Fibroblast of skin of left quadriceps (primary cell): ENCODE measurements around the gene DNTT.

Source experiments
- DNase-seq, 2 experiments: peaks; one replicate each; pipeline ENCODE4 v3.0.0-alpha.2; 2013; ENCODE audit warnings: low read depth in 2 of 2

DNTT gene

DNA sequence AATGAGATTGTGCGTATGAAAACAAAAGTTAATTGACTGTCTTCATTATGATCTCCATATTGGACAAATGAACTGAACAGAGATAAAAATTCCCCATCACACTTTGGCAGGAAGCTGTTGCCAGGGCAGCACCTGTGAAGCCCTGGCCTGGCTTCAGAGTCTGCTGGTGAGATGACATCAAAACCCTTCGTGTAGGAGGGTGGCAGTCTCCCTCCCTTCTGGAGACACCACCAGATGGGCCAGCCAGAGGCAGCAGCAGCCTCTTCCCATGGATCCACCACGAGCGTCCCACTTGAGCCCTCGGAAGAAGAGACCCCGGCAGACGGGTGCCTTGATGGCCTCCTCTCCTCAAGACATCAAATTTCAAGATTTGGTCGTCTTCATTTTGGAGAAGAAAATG lies at the start of gene DNTT:
DNTT (plus strand) TSS at position 205 of the 400 bp plus-strand sequence; CDS start at position 269, 64 bp downstream.
- DNase-seq = no peak

- no peak for DNase-seq
Observed at GRCh38 chr10:96254976-96255375, 49.3 kb upstream of the DNTT start.

- no peak for DNase-seq
Observed at GRCh38 chr10:96255549-96256333, 48.5 kb upstream of the DNTT start.

DNA sequence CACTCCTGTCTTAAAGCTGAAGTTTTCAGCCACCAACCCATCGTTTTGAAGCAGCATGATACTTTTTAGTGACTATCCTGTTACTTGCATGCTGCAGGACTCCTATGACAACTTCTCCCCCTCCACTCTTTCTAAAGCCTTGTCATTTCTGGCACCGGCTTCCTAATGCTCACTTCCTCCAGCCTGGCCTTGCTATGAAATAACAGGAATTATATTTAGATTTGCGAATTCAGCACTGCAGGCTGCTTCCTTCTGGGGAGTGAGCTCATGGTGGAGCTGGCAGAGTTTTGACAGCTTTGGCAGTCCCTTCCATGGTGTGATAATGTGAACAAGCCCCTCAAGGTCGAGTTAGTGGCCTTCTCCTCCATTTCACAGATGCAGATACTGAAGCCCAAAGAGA lies 46.3 kb upstream of the DNTT start:
- no peak for DNase-seq

DNA sequence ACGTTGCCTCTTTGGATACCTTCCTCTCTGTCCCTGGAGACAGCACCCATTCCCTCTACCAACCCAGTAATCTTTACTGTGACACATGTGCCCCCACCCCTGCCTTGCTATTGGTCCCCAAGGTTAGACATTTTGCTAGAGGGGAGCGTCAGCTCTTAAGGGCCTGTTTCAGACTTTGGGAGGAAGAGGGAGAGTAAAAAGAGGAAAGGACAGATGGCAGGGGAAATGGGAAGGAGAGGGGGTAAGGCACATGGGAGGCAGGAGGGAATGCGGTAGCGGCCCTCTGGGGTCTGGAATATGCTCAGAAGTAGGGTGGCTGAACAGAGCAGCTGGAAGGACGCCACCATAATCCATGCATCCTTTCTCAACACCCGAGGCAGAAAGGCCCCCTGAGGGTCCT lies 45.1 kb upstream of the DNTT start:
- no peak for DNase-seq

DNA sequence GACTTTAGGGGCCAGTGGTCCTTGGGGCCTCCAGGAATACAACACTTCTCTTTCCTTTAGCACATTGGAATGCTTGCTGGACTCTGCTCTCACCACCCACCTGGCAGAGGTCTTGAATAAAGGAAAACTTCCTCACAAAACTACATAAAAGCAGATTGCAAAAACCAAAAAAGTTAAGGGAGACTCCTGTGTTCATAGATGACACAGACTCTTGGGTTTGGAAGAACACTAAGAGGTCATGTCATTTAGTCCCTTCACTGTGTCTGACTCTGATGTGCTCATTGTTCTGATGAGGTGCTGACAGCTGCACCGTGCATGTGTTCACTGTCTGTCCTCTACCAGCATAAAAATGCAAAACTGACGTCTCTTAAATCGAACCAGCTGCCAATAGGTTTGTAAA lies 44.2 kb upstream of the DNTT start:
- no peak for DNase-seq

- DNase-seq = no peak
Observed at GRCh38 chr10:96261132-96261531, 43.1 kb upstream of the DNTT start.

GRCh38 chr10:96261930-96262329 lies 42.3 kb upstream of the DNTT start:
- no peak for DNase-seq

GRCh38 chr10:96263176-96263575 lies 41.1 kb upstream of the DNTT start:
- DNase-seq = no peak

DNA sequence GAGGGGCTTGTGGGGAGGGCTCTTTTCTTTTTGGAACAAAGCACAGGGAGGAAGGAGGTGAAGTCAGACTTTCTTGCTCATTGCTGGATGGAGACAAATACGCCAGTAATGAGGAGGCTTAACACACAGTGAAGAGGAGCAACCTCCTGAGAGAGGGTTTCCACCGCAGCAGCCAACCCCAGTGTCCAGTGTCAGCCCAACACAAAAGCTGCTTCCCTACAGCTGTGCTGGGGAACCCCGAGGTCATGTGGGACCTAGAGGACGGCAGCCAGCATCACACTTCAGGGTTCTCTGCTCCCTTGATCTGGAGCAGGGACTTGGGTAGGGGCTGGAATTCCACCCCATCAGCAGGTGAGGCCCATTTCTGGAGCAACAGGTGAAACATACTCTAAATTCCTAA lies 40.6 kb upstream of the DNTT start:
- DNase-seq = no peak

DNA sequence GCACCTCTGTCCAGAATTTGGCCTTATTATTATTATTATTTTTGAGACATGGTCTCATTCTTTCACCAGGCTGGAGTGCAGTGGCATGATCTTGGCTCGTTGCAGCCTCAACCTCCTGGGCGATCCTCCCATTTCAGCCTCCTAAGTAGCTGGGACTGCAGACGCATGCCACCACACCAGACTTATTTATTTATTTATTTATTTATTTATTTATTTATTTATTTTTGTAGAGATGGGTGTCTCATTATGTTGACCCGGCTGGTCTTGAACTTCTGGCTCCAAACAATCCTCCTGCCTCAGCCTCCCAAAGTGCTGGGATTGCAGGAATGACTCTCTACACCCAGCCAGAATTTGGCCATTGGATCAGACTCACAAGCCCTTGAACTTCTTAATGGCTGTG lies 39.3 kb upstream of the DNTT start:
- no peak for DNase-seq

GRCh38 chr10:96266118-96266770 lies 38.0 kb upstream of the DNTT start:
- DNase-seq = no peak

GRCh38 chr10:96267234-96267705 lies 37.0 kb upstream of the DNTT start:
- DNase-seq = no peak

GRCh38 chr10:96268341-96268909 lies 35.8 kb upstream of the DNTT start:
- DNase-seq = no peak

DNA sequence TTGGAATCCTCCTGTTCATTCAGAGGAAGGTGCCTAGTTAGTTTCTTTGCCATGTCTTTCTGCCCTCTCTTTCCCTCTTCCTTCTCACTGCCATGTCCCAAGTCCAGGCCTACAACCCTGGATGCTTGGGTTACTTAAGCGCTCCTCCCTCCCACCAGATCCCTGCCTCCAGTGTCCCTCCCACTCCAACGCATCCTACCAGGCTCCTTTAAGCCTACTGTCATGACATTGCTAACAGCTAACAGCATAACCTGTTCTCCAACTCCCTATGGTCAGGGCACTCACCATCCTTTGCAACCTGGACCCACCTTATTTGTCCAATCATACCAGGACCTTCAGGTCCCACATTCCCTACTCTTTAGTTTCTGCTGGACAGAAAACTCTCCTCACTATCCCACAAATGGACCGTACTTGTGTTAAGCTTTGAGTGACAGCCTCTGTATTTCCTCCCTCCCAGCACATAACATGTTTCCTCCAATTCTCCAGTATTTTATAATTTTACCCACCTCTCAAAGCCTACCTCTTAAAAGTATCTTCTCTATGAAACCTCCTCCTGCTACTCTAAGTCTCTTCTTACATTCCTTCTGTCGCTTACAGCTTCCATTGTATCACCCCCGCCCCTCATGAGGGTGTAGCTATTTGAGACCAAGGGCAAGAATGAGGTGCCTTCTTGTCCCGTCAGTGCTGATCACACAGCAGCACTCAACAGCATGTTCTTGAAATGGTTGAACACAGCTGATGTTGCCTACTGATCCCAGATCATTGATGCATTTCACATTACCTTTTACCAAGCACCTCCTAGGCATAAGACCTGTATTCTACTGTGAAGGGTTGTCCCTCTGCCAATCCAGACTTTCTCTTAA lies 34.6 kb upstream of the DNTT start:
- DNase-seq = no peak

DNA sequence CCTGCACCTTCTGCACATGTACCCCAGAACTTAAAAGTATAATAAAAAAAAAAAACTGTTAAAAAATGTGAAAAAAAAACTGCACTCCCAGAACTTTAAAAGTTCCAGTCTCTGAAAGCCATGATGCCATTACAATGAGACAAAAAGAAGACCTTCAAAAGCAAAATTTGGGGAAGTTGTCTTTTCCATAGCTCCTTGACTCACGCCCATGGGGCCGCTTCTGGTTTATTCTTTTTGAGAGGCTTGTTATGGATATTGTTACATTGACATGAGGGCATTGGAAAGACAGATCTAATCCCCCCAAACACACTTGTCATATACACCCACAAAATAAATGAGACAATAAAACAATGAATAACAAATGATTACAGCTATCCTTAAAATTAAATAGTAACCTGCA lies 33.7 kb upstream of the DNTT start:
- no peak for DNase-seq

DNA sequence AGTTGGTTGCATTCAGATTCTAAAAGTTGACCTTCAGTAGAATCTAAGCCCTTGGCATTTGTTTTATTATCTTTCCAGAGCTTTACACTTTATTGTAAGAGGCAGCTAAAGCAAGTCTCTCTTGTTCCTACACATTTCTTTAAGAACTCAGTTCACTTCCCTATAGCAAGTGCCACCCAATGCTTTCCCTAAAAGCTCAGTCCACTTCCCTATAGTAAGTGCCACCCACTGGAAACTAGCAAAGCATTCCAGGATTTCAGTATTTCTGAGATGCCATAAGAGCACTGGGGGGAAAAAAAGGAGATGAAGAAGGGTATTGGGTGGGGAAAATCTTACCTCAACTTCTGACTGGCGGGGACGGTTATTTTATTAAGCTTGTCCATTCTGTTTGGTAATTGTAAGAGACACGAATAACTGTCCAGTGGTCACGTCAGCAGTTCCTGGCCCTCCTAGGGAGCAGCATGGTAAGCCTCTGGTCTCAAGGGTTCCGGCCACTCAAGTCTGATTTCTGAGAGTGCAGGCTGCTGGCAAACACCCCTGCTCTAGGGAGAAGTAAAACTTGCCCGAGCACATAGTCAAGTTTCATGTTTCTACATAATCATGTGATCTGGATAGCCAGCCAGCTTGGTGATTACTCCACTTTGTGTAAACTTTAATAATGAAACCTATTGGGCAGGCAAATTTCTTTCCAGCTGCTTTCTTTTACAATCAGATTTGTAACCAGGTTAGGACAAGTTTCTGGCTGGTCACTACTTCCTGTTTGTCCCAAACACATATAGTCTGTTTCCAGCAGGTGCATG lies 33.0 kb upstream of the DNTT start, which contains the start of gene BLNK:
BLNK (minus strand) TSS at position 554 of the 800 bp plus-strand sequence; CDS start at position 383, 171 bp downstream.
- DNase-seq = no peak

DNA sequence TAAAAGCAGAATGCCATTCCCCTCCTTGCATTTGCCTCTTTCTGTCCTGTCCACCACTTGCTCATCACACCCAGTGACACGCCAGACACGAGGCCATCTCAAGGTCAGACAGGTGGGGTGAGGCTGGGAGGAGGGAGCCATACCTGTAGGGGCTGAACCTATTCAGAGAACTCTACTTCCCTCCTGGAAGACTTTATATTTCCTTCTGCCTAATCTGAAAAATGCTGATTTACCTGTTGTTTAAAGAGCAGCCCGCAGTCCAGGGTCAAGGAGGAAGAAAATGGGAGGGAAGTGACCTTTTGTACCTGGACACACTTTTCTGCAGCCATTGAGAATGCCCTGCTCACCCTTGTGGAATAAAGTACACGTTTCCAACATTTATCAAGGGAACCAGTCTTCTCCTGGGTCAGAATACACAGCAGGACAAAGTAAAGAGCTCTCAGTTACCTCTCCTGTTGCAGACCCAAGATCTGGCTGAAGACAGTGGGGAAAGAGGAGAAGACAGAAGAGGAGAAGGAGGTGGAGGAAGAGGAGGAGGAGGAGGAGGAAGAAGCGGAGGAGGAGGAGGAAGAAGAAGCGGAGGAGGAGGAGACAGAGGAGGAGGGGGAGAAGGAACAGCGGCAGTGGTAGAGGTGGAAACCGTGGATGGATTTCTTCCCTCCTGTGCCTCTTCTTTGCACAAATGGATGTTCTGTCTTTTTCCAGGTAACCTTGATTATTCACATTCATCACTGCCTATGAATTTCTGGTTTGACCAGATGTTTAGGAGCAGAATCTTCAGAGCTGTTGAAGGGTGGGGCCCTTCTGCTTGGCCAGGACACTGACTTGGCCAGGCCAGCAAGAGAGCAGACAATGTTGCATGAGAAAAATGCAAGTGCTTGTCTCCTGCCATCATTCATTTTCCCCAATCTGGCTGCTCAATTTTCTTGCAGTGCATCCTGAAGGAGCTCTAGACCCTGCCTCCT lies 31.6 kb upstream of the DNTT start:
- DNase-seq = no peak

DNA sequence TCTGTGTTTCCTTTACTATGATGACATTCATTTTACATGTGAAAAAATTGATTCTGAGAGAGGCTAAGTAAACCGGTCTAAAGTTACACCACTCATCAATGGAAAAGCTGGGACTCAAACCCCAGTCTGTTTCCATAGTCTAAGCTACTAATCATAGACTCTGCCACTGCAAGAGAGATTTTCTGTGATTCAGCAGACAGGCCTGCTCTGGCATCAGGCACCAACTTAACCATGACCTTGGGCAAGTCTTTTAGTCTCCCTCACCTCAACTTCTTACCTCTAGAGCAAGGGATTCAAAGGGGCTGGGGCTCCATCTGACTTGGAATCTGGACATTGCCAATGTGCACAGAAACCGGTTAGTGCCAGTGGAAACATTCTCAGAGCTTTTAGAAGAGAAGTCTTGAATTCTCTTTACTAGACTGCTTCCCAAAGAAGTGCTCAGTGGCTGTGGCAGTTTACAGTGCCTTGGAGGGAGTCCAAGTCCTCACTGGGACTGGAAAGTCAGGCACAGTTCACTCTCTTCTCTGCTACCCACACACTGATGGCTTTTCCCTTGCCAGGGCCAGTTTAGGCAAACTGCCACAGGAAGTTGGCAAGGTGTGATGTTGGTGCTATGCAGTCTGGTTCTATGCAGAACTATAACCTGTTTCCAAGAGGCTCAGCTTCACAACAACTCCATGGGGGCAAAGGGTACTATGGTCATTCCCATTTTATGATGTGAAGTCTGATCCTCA lies 28.4 kb upstream of the DNTT start:
- no peak for DNase-seq
